GM13977 (cell line): ENCODE data around the gene OR10V1.

Experiments
- DNase-seq: peaks from one replicate; pipeline ENCODE4 v3.0.0; 2012; ENCODE audit warnings: low spot score
- CTCF ChIP-seq: IDR thresholded peaks from 2 replicates; pipeline ENCODE4 v1.5.1; 2012; ENCODE audit warnings: mild to moderate bottlenecking, control low read depth; ENCODE audit not compliant: insufficient read depth; ENCODE audit errors: extremely low read depth, missing control alignments
- in situ Hi-C: fragments of 300-500 bp; cut with MboI; formaldehyde crosslinking; loops from one replicate; pipeline ENCODE4 v1.12.0; 2022; ENCODE audit warnings: low sequenced_read_pairs, low pct_unique_long_range_greater_than_20kb, mixed read lengths, inconsistent platforms; ENCODE audit not compliant: unreplicated experiment

Gene OR10V1

GRCh38 chr11:59673291-59673690, 40.4 kb downstream of the OR10V1 start:
- in situ Hi-C loops, result loop anchor here (10.0 kb wide), 1 partner anchor 138 kb away; no protein-coding TSS in a partner anchor
- no peak for TF ChIP-seq CTCF
- DNase-seq, result no peak

- no peak for TF ChIP-seq CTCF
- DNase-seq, result no peak
- in situ Hi-C loops, result loop anchor here (10.0 kb wide), 1 partner anchor 137 kb away; no protein-coding TSS in a partner anchor
These were observed 42.2 kb downstream of the OR10V1 start for GRCh38 chr11:59671471-59671870.

- in situ Hi-C loops, result loop anchor here (10.0 kb wide), 1 partner anchor 135 kb away; no protein-coding TSS in a partner anchor
- DNase-seq, result no peak
- TF ChIP-seq CTCF, result no peak
These were observed 44.0 kb downstream of the OR10V1 start for GRCh38 chr11:59669611-59670009.

GRCh38 chr11:59668950-59669610, 44.6 kb downstream of the OR10V1 start, which contains the start of gene PATL1:
Gene PATL1 (minus strand): TSS chr11:59669037. CDS start chr11:59668895, 142 bp downstream.
- peak; percentile 13 for TF ChIP-seq CTCF
- DNase-seq, result peak; percentile 99
- in situ Hi-C loops, result no loop called here

GRCh38 chr11:59668188-59668949, 45.3 kb downstream of the OR10V1 start:
- peak; percentile 70 for DNase-seq
- TF ChIP-seq CTCF, result no peak
- in situ Hi-C loops, result no loop called here

- in situ Hi-C loops, result no loop called here
- no peak for TF ChIP-seq CTCF
- no peak for DNase-seq
These were observed 45.8 kb downstream of the OR10V1 start for GRCh38 chr11:59667812-59668187.
